HG03469 (cell line): Measurements from ENCODE around the gene LFNG.

Experiments
- ATAC-seq: cut with Tn5 transposase; IDR thresholded peaks from one replicate; pipeline ENCODE4 v1.9.1; 2021; ENCODE audit warnings: mild to moderate bottlenecking, moderate library complexity, moderate number of reproducible peaks; ENCODE audit not compliant: unreplicated experiment

Gene LFNG

DNA sequence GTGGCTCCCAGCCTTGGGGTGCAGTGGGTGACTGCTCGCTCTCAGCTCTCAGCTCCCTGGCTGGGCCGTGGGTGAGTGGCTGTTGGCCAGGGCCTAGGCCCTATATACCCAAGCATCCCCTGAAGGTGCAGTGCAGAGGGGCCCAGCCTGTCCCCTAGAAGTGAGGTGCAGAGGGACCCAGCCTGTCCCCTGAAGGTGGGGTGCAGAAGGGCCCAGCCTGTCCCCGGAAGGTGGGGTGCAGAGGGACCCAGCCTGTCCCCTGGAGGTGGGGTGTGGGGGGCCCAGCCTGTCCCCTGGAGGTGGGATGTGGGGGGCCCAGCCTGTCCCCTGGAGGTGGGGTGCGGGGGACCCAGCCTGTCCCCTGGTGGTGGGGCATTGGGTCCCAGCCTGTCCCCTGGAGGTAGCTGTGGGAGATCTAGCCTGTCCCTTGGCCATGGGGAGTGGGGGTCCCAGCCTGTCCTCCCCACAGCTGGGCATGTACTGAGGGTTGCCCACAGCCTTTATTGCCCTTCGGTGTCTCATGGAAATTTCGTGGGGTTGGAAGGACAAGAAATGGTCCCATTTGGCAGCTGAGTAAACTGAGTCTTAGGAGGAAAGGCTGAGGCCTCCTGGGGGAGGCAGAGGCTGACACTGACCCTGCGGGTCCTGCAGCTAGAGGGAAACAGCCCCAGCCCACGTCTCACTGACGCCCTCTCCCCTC, 17.5 kb upstream of the LFNG start:
- ATAC-seq, result no peak

DNA sequence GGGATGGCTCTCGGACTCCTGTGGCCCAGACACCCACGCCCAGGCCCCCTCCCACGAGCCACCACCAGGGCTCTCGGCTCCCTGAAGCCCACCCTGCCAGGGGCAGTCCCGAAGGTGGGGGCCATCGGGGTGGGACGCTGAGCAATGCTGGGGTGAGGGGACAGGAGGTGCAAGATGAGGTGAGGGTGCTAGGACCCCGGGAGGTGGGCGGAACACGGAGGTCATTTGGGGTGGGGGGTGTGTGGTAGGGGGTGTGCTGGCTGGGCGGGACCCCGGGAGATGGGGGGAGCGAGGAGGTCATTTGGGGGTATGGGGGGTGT, 17.0 kb upstream of the LFNG start:
- ATAC-seq, result no peak

DNA sequence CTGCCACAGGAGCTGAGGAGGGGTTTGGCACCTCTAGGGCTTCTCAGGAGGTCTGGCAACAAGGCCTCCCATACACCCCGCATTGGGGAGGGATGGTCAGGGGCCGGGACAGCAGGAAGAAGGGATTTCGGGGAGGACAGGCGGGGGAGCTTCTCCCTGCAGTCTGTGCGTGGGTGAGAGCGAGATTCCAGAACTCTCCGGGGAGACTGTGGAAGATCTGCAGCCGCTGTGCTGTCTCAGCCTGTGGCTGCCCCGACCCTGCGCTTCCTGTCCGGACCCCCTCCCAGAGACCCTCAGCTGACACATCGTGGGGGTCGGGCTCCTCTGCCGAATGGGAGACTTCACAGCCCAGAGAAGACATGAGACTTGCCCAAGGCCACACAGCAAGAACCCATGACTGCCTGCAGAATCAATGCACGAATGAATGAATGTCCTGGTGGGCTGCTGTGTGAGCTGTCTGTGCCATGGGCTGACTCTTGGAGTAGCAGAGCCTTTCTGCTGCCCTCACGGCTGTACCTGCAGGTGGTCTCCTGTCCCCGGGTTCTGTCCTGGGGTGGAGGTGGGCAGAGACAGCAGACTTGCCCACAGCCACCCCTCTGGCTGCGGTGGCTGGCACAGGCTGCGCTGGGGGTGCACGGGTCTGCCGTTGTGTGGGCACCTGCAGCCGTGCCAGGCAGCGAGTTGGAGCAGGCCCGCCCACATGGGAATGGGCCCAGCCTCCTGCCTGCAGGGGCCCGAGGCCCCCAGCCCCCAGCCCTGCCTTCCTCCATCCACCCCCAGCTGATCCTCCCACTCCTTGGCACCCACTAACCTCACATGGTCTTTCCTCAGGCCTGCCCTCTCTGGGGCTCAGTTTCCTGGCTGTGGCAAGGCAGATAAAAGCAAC, 16.3 kb upstream of the LFNG start:
- ATAC-seq, result no peak

DNA sequence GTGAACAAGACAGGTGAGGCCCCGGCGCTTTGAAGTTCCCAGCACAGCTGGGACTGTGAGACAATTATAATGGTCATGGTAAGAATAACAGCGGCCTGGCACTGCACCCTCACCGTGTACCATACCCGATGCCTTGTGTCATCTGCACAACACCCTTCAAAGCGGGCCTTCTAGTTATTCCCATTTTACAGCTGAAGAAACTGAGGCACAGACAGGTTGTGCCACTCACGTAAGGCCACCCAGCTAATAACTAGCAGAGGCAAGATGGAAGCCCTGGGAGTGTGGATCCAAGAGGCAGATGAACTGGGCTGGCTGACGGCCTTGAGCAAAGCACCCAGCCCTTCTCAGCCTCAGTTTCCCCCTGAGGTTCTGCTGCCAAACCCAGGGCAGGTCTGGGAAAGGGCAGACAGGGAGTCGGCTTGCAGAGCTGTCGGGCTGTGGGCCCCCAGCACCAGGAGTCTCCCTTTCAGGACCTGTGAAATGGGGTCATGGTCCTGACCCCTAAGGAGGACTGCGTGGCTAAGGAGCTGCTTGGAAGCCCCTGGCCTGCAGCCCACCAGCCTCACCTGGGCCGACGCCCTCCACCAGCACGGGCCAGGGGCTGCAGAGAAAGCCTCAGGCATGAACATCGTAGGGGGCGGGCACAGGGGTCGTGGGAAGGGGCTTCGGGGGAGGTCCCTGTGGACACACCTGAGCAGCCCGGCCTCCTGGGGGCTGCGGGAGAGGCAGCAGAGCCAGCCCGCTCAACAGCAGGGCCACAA, 15.3 kb upstream of the LFNG start:
- no peak for ATAC-seq

DNA sequence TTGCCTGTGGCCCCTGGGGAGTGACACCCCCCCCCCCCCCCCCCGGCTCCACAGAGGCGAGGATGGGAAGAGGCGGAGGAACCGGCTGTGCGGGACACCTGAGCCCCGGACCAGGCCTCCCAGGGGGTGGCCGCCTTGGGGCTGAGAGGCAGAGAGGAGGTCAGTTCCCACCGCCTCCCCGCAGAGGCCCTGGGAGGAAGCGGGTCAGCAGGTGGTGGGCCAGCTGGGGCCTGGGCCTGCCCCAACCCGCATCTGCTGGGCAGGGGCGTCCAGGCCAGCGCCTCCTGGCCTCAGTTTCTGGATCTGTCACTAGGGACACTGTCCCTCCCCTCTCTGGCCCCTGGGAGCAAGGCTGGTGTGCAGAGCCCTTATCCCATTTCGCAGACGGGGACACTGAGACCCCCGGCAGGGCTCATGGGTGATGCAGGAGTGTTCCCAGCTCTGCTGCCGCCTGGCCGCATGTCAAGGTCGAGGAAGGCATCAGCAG, 14.6 kb upstream of the LFNG start:
- ATAC-seq, result no peak

DNA sequence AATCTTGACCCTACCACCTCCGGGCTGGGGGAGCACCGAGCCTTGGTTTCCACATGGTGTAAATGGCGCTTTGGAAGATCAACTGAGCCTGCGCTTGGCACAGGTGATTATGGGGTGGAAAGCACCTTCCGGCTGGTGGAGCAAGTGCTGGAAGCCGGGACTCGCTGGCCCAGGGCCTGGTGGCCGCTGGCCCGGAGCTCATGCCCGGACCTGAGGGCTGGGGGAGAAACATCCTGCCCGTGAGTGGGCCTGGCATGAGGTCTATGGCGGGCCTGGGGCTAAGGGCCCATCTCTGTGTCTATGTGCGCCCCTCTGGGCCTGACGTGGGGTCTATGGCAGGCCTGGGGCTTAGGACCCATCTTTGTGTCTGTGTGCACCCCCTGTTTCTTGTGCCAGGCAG, 14.2 kb upstream of the LFNG start:
- no peak for ATAC-seq

DNA sequence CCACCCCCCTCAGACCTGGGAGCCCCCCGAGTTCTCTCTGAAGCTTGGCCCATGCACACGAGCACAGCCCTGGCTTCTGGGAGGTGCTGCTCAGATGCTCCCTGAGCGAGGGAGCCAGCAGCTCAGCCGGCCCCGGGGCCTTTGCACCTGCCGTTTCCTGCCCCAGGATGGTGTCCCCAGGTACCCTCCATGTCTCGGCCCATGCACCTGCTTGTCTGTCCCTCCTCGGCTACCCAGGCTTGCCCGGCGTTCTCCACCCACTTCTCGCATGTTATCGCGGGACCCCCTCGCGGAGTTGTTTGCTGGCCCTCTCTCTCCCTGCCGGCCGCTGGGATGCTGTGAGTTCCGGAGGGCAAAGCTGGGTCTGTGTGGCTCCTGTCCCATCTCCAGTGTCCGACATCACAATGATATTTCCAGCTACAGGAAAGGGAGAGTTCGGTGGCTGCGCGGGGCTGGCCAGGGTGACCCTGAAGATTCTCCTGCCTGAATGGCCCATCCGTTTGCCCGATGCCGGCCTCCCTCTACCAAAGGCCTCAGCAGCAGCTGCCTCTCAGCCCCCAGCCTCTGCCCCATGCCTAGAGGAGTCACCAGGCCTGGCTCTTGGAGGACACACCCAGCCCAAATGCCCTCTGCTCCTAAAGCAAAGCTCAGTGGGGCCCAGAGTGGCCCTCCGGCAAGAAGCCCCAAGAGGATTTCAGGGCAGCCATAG, 12.2 kb upstream of the LFNG start:
- no peak for ATAC-seq

DNA sequence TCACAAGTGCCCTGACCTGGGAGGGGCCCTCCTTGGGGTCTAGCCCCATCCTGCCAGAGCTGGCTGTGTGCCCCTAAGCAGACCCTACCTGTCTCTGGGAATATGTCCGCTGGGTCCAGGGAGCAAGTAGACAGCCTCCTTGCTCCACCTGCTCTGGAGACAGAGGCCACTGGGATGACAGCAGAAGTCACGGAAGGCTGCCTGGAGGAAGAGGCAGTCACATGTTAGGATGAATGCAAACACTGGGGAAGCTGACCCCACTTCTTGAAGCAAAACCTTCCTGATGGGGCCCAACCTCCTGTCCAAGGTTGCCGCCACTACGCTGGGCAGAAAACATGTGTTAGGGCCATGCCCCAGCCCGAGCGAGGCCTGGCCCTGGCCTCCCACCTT, 11.7 kb upstream of the LFNG start:
- no peak for ATAC-seq

DNA sequence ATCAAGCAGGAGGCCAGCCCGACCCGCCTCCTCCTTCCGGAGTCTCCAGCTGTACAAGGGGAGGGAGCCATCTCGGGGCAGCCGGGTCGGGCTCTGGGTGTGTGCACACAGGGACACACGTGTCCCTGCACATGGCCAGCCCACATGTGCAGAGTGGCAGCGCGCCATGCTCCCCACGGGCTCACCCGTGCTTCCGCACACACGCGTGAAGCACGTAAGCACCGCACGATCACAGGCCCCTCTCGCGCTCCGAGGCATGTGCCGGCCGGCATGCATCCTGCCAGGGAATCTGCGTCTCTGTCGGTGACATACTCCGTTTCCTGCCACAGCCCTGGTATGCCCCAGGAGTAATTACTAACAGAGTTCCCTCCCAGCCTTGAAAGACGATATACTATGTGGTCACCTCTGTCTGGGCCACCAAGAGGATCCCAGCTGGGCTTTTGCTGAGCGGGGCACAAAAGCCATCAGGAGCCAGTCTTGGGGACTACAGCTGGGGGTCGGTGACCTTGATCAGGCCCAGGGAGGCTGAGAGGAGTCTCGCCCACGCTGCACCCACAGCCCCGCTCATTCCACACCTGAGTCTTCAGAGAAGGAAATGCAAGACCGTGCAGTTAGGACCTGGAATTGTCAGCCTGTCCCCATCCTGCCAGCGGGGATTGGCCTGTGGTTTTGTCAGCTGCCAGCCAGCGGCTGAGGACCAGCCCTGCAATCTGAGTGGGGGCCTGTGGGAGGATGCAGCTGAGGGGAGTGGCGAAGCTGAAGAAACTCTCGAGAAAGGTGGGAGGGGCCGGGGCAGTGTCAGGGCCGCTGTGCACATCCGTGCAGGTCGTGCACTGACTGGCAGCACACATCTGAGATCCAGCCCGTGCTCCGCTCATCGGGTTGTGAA, 11.0 kb upstream of the LFNG start:
- no peak for ATAC-seq

DNA sequence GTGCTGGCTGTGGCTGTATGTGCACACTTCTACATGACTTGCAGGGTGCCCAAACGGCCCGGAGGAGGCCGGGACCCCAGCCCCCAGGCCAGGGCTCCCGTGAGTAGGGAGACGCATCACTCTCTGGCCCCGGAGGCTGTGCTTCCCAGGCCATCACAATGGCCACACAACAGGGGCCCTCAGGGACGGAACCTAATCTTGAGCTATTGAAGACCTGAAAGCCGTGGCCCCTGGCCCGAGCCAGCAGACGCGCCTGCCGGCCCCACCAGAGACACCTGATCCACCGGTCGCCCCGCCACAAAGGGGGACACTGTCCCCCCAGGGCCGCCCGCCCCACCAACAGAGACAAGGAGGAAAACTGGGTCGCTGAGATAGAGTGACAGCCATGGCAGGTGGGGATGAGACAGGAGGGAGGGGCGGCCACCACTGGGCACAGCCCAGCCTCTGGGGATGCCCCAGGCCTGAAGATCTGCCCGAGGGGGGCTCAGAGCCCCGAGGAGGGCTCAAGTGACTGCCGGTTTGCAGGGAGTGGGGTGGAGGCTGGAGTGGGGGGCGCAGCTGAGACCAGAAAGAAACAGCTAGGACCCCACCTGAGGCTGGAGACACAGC, 10.2 kb upstream of the LFNG start:
- ATAC-seq, result no peak

DNA sequence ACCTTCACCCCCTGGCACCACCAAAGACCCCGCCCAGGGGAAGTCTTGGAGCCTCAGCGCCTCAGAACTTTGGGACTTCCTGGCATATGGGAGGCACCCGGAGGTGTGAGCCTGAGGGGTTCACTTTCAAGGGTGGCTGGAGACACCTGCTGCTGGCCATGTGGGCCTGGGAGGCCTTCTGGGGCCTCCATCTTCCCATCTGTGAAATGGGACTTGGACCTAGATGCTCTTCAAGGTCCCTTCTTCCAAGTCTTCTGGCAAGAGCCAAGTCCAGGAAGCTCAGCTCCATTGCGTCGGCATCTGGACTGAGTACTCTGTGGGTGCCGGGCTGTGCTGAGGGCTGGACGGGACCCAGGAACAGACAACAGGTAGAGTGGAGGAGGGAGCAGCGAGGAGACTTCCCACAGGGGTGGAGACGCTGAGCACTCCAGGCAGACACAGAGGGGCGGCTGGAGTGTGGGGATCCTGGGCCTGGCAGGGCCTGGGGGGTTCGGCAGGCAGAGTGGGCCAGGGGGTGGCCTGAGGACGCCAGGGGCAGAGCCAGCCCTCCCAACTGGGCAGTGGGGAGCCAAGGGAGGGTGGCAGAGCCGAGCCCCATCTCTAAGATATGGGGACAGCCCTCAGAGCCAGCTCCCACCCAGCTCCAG, 9.3 kb upstream of the LFNG start:
- no peak for ATAC-seq

DNA sequence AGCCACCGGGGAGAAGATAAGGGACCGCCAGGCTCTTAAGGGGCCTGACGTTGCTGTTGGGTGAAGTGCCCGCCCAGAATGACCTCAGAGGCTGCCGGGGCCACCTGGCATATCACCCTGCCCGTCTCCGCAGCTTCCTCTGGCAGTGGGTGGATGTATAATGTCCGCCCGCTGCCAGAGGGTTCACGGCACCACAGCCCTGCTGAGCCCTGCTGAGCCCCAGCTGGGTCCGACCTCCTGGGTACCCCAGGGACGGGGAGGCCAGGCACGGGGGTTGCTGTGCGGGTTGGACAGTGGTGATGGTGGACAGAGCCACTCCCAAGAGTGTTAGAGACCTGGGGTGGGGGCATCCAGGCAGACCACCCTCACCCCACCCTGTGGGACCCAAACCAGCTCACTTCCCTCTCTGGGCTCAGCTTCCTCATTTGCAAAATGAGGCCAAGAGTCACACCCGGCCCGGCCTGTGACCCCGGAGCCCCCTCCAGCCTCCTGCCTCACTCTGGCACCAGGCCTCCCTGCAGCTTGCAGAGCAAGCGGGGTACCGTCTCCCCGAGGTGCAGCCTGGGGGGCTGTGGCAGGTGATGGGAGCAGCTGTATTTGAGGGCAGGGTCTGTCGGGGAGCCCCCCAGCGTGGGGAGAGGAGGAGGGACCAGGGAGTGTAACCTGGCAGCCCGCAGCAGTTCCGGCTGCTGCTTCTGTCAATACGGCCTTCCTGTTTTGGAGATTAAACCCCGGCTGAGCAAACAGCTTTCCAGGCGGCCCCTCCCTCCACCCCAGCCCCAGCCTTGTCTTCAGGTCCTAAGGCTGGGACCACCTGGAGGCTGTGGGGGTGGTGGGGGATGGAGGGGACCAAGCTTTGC, 8.4 kb upstream of the LFNG start:
- ATAC-seq, result no peak

DNA sequence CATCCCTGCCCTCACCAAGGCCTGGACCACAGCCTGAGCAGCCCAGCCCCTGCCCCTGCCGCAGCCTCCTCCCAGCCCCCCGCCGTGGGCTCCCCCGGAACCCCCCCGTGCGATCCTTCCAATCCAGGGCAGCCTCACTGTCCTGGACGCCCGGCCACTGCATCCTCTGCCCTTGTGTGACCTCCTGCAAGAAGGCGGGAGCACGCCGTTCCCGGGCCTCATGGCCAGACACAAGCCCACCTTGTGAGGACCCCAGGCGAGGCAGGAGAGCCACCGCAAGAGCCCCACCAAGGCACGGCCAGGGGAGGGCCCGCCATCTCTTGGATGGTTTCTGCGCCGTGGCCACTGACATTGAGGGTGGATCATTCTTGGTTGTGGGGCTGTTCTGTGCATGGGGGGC, 7.8 kb upstream of the LFNG start:
- no peak for ATAC-seq

DNA sequence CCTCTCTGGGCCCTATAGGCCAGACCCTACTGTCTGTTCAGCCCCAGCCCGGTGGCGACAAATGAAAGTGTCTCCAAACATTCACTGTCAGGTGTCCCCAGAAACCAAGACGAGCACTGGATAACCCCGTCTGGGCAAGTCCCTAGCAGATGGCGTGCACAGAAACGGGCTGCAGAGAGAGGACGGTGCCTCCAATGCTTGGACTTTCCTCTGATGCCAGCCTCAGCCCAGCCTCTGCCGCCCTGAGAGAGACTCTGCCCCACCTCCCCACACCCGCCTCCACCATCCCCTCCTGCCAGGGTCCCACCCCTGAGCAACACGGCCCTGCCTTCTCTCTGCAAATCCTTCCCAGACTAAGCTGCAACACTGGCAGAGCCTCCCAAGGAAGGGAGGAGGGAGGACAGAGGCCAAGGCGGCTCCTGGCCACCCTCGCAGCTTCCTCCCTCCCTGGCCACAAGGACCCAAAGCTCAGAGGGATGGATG, 7.4 kb upstream of the LFNG start:
- ATAC-seq, result no peak

DNA sequence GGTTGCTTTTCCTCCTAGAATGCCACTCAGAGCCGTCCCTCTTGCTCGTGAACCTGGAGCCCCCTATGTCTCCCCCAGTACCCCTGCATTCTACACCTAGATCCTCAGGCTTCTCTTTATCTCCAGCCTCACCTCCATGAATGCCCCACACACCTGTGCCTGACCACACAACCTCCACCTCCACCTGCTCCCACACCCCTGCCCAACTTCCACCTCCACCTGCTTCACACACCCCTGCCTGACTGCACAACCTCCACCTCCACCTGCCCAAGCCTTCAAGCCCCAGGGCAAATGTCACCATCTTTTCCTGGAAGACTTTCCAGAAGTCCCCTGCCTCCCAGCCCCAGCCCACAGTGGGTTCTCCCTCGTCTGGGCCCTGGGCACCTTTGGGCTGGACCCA, 6.9 kb upstream of the LFNG start:
- no peak for ATAC-seq

DNA sequence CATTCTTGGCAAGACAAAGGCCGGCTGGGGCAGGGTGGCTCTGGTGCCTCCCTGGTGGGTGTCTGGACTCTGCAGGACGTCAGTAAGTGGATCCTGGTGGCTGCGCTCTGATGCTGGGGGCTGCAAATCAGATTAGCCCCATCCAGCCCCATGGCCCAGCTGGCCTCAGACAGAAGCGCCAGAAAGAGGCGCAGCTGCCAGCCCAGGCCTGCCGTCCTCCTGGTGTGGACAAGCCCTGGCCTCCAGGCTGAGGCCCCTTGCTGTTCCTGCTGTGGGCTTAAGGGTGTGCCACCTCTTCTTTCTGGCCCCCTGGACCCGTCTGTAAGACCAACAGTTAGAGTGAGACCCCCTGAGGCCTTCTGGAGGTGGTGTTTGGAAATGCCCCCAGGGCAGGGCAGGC, 5.9 kb upstream of the LFNG start:
- no peak for ATAC-seq

DNA sequence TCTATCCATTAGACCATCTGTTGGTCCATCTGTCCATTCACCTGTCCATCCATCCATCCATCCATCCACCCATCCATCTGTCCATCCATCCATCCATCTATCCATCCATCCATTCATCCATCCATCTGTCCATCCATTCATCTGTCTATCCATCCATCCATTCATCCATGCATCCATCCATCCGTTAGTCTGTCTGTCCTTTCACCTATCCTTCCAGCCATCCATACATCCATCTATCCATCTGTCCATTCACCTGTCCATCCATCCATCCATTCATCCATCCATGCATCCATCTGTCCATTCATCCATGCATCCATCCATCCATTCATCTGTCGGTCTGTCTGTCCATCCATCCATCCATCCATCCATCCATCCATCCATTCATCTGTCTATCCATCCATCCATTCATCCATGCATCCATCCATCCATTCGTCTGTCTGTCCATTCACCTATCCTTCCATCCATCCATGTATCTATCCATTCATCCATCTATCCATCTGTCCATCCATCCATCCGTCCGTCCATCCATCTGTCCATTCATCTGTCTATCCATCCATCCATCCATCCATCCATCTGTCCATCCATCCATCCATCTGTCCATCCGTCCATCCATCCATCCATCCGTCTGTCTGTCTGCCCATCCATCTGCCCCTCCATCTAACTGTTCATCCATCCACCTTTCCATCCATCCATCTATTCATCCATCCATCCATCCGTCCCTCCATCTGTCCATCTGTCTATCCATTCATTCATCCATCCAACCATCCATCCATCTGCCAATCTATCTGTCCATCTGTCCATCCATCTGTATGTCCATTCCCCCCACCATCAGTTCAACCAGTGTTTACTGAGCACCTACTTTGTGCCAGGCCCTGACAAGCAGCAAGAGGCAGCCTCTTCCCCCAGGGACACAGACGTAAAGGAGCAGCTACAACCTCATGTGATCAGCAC, 4.8 kb upstream of the LFNG start:
- no peak for ATAC-seq
